DND-41 (cell line): ENCODE data around the gene LAMB4.

Experiments
- ATAC-seq: fragments of 200-7000 bp; cut with Tn5 transposase; 3 replicates; pipeline ENCODE4 v1.9.1; 2021; ENCODE audit warnings: low read depth; ENCODE audit not compliant: insufficient read depth
- DNase-seq: peaks from one replicate; pipeline ENCODE4 v3.0.0-alpha.2; 2020
- H2AFZ ChIP-seq: 2 replicates; pipeline ENCODE4 v1.6.0; 2012; ENCODE audit warnings: low read depth, low read length
- H3K27ac ChIP-seq: 2 replicates; pipeline ENCODE4 v1.5.1; 2012; ENCODE audit warnings: low read length, inconsistent platforms
- H3K27me3 ChIP-seq: fragments of 200-600 bp; sonication (generic); 2 replicates; pipeline ENCODE4 v1.6.0; 2012; ENCODE audit warnings: low read length, mild to moderate bottlenecking, inconsistent platforms; ENCODE audit not compliant: insufficient read depth, poor library complexity
- H3K36me3 ChIP-seq: 2 replicates; pipeline ENCODE4 v1.5.1; 2012; ENCODE audit warnings: low read length, inconsistent platforms; ENCODE audit not compliant: insufficient read depth
- H3K4me1 ChIP-seq: 2 replicates; pipeline ENCODE4 v1.5.1; 2012; ENCODE audit warnings: mild to moderate bottlenecking, low read length; ENCODE audit not compliant: insufficient read depth
- H3K4me2 ChIP-seq: 2 replicates; pipeline ENCODE4 v1.6.0; 2012; ENCODE audit warnings: mild to moderate bottlenecking, moderate library complexity, low read length, inconsistent platforms; ENCODE audit not compliant: insufficient read depth
- H3K4me3 ChIP-seq, 2 experiments: fragments of 200-600 bp in 1 of 2; shearing (Covaris generic) in 1 of 2; 2 replicates each; pipeline ENCODE4 v1.5.1; 2012 to 2016; ENCODE audit warnings: inconsistent platforms in 2 of 2, low read length in 2 of 2, mild to moderate bottlenecking in 2 of 2, low read depth in 1 of 2, moderate library complexity in 1 of 2
- H3K79me2 ChIP-seq: 2 replicates; pipeline ENCODE4 v1.6.0; 2012; ENCODE audit warnings: low read length, inconsistent platforms; ENCODE audit not compliant: insufficient read depth
- H3K9ac ChIP-seq: 2 replicates; pipeline ENCODE4 v1.6.0; 2012; ENCODE audit warnings: low read depth, mild to moderate bottlenecking, inconsistent platforms, low read length, moderate library complexity
- H3K9me3 ChIP-seq: 2 replicates; pipeline ENCODE4 v1.5.1; 2012; ENCODE audit warnings: low read length, moderate library complexity, mild to moderate bottlenecking, inconsistent platforms; ENCODE audit not compliant: insufficient read depth, severe bottlenecking
- H4K20me1 ChIP-seq: 2 replicates; pipeline ENCODE4 v1.6.0; 2012; ENCODE audit warnings: low read length; ENCODE audit not compliant: insufficient read depth
- CTCF ChIP-seq: IDR thresholded peaks from 2 replicates; pipeline ENCODE4 v1.5.1; 2012; ENCODE audit warnings: borderline replicate concordance, low read length, moderate library complexity, mild to moderate bottlenecking; ENCODE audit not compliant: poor library complexity, severe bottlenecking; ENCODE audit errors: extremely low read depth
- EZH2 ChIP-seq: IDR thresholded peaks from 3 replicates; pipeline ENCODE4 v1.6.1; 2012; ENCODE audit warnings: borderline replicate concordance, low read depth, mild to moderate bottlenecking, moderate library complexity, low read length, inconsistent platforms; ENCODE audit not compliant: severe bottlenecking

LAMB4 gene

GRCh38 chr7:108088729-108089128, 41.4 kb downstream of the LAMB4 start:
- ATAC-seq: no peak
- TF ChIP-seq EZH2: no peak
- no peak for TF ChIP-seq CTCF
- Histone ChIP-seq H3K79me2 (no peaks in the 10 kb centered on the region), H4K20me1 (no peaks in the 10 kb centered on the region), H3K27me3 (no peaks in the 10 kb centered on the region), H2AFZ (no peak overlapping the region), H3K9me3 (no peaks in the 10 kb centered on the region), H3K9ac (no peak overlapping the region), H3K4me2 (no peak overlapping the region), H3K4me1 (no peaks in the 10 kb centered on the region), H3K36me3 (no peaks in the 10 kb centered on the region), H3K4me3 (no peak overlapping the region), H3K27ac (no peak overlapping the region)
- DNase-seq: no peak

- H3K4me3 ChIP-seq: no peak overlapping the region
- no peak overlapping the region for H3K4me2 ChIP-seq
- H3K27me3 ChIP-seq: no peaks in the 10 kb centered on the region
- H4K20me1 ChIP-seq: no peaks in the 10 kb centered on the region
- H3K27ac ChIP-seq: no peak overlapping the region
- TF ChIP-seq EZH2 (no peak), CTCF (no peak)
- H3K79me2 ChIP-seq: no peaks in the 10 kb centered on the region
- H3K4me1 ChIP-seq: no peaks in the 10 kb centered on the region
- DNase-seq: no peak
- no peaks in the 10 kb centered on the region for H3K9me3 ChIP-seq
- H3K9ac ChIP-seq: no peak overlapping the region
- no peak for ATAC-seq
- H3K36me3 ChIP-seq: no peaks in the 10 kb centered on the region
- no peak overlapping the region for H2AFZ ChIP-seq
These were observed 42.4 kb downstream of the LAMB4 start for GRCh38 chr7:108087778-108088177.

GRCh38 chr7:108086962-108087361, 43.2 kb downstream of the LAMB4 start:
- Histone ChIP-seq H4K20me1 (no peaks in the 10 kb centered on the region), H3K9ac (no peak overlapping the region), H3K4me1 (no peaks in the 10 kb centered on the region), H3K4me3 (no peak overlapping the region), H3K79me2 (no peaks in the 10 kb centered on the region), H2AFZ (no peak overlapping the region), H3K9me3 (no peaks in the 10 kb centered on the region), H3K36me3 (no peaks in the 10 kb centered on the region), H3K27ac (no peak overlapping the region), H3K27me3 (no peaks in the 10 kb centered on the region), H3K4me2 (no peak overlapping the region)
- TF ChIP-seq CTCF (no peak), EZH2 (no peak)
- no peak for ATAC-seq
- DNase-seq: no peak

- DNase-seq: no peak
- no peaks in the 10 kb centered on the region for H3K27me3 ChIP-seq
- H3K4me2 ChIP-seq: no peak overlapping the region
- no peak overlapping the region for H3K4me3 ChIP-seq
- H3K36me3 ChIP-seq: no peaks in the 10 kb centered on the region
- H3K9me3 ChIP-seq: peaks cover 1% of the 10 kb centered on the region
- no peak for TF ChIP-seq CTCF
- no peak overlapping the region for H2AFZ ChIP-seq
- ATAC-seq: no peak
- H3K4me1 ChIP-seq: no peaks in the 10 kb centered on the region
- no peaks in the 10 kb centered on the region for H3K79me2 ChIP-seq
- H3K27ac ChIP-seq: no peak overlapping the region
- H4K20me1 ChIP-seq: no peaks in the 10 kb centered on the region
- no peak overlapping the region for H3K9ac ChIP-seq
These were observed 43.6 kb downstream of the LAMB4 start for GRCh38 chr7:108086546-108086945.
